Stomach (tissue), 9 donors: ENCODE results near the gene FSIP1. TPM values are rescaled to one million over a fixed set of nuclear protein-coding genes. Genes with fewer than 3 reads are reported as not detected.
A peak's percentile ranks its signal among the peaks of the same experiment; 100 is the strongest.

ENCODE experiments used
- DNase-seq, 2 donors: peaks; one replicate each; pipeline versions ENCODE4 v3.0.0 to v3.0.0-alpha.2; 2013 to 2019
- H3K27ac ChIP-seq, 5 donors: fragments of 200-600 bp in 4 of 5; sonication (generic) in 4 of 5; one replicate each; pipeline ENCODE4 v1.5.1; 2013 to 2019; ENCODE audit warnings: mild to moderate bottlenecking in 1 of 5, moderate library complexity in 1 of 5
- H3K27me3 ChIP-seq, 3 donors: fragments of 200-600 bp; sonication (generic); one replicate each; pipeline ENCODE4 v1.5.1; 2017 to 2019; ENCODE audit warnings: mixed run types in 1 of 3
- H3K36me3 ChIP-seq, 4 donors: fragments of 200-600 bp; sonication (generic); 1 replicate in 3 of 4; 2 replicates in 1 of 4; pipeline ENCODE4 v1.5.1; 2016 to 2019
- H3K4me1 ChIP-seq, 4 donors: fragments of 200-600 bp; sonication (generic); one replicate each; pipeline ENCODE4 v1.5.1; 2016 to 2019
- H3K4me3 ChIP-seq, 4 donors: fragments of 200-600 bp; sonication (generic) in 3 of 4; one replicate each; pipeline ENCODE4 v1.5.1; 2016 to 2019; ENCODE audit warnings: mild to moderate bottlenecking in 1 of 4
- H3K9me3 ChIP-seq, 4 donors: fragments of 200-600 bp; sonication (generic); one replicate each; pipeline ENCODE4 v1.5.1; 2016 to 2019
- EP300 ChIP-seq: sonication (generic); formaldehyde crosslinking; IDR thresholded peaks from one replicate; pipeline ENCODE4 v1.6.1; 2017; ENCODE audit warnings: antibody characterized with exemption
- POLR2A ChIP-seq, 4 donors: fragments of 450-650 bp; IDR thresholded peaks; one replicate each; pipeline ENCODE4 v1.6.1; 2016; ENCODE audit warnings: antibody characterized with exemption in 4 of 4, control low read depth in 2 of 4, mild to moderate bottlenecking in 1 of 4, moderate library complexity in 1 of 4
- POLR2AphosphoS5 ChIP-seq, 3 donors: sonication (generic); formaldehyde crosslinking; IDR thresholded peaks; one replicate each; pipeline ENCODE4 v1.6.1; 2016; ENCODE audit warnings: antibody characterized with exemption in 3 of 3
- WGBS, 5 donors: extraction: QIAGEN DNeasy Blood & Tissue Kit in 3 of 5; methylation state at CpG; one replicate each; pipeline versions ENCODE4 v1.1.5 to v1.1.7; 2013 to 2018; 5-methylcytosine and 5-hydroxymethylcytosine counted together
- intact Hi-C: fragments of 100-400 bp; cut with DNase I; formaldehyde crosslinking; loops from one replicate; pipeline ENCODE4 v1.15.1; 2023; ENCODE audit warnings: low total_unique reads
- polyA plus RNA-seq, 3 donors: library from polyadenylated mRNA; stranded (reverse); fragments of 200-250 nt; gene quantifications; one replicate each; pipeline ENCODE4 v1.2.3, GENCODE V29; 2013
- total RNA-seq, 5 donors: library from RNA; depleted of rRNA; stranded (reverse); fragments of >200 nt; gene quantifications; one replicate each; pipeline versions ENCODE4 v1.1.0 to v1.2.3, GENCODE V29; 2014 to 2016
- TF ChIP-seq, protein P1 (sequence below), 7 experiments: fragments of 450-650 bp in 4 of 7; fragments of 200-600 bp in 3 of 7; sonication (generic) in 3 of 7; IDR thresholded peaks; one replicate each; pipeline ENCODE4 v1.5.1; 2016 to 2019; ENCODE audit warnings: antibody characterized with exemption in 7 of 7, control low read depth in 2 of 7, mild to moderate bottlenecking in 1 of 7
- donor health status: healthy with polysubstance abuse.
- donor health status: Bipolar disorder and iron deficiency.
- donor health status: healthy.

FSIP1 gene
- total and polyA plus RNA-seq, 8 donors, result 0.08 to 141 (median 0.66) TPM

DNA sequence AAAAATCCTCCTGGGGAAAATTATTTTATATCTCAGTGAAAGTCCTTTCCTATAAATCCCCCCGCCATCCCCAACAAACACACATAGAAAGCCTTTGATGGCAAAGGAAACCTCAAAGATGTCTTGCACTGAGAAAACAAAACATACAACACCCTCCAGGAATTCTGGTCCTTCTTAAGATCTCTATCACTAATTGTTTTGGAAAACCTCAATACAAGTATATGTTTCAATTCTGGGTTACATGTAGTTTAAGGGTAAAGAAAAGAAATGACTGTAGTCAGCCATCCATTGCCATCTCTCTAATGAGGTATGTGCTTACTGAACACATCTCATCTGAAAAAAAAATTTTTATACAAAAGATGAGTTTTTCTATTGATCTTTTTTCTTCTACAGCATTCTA, 97.3 kb downstream of the FSIP1 start:
- H3K27me3 ChIP-seq, result no peaks in the 10 kb centered on the region
- no peaks in the 10 kb centered on the region for H3K4me1 ChIP-seq
- DNase-seq, result no peak
- H3K4me3 ChIP-seq, result no peak overlapping the region
- no peaks in the 10 kb centered on the region for H3K9me3 ChIP-seq
- H3K27ac ChIP-seq, result no peak overlapping the region
- no peaks in the 10 kb centered on the region for H3K36me3 ChIP-seq
- intact Hi-C loops, result no loop called here
- TF ChIP-seq POLR2A (IDR thresholded peaks at IDR 0.05), result no peak
- TF ChIP-seq POLR2AphosphoS5 (IDR thresholded peaks at IDR 0.05), result no peak
- no peak for TF ChIP-seq EP300
- TF ChIP-seq, protein P1, sequence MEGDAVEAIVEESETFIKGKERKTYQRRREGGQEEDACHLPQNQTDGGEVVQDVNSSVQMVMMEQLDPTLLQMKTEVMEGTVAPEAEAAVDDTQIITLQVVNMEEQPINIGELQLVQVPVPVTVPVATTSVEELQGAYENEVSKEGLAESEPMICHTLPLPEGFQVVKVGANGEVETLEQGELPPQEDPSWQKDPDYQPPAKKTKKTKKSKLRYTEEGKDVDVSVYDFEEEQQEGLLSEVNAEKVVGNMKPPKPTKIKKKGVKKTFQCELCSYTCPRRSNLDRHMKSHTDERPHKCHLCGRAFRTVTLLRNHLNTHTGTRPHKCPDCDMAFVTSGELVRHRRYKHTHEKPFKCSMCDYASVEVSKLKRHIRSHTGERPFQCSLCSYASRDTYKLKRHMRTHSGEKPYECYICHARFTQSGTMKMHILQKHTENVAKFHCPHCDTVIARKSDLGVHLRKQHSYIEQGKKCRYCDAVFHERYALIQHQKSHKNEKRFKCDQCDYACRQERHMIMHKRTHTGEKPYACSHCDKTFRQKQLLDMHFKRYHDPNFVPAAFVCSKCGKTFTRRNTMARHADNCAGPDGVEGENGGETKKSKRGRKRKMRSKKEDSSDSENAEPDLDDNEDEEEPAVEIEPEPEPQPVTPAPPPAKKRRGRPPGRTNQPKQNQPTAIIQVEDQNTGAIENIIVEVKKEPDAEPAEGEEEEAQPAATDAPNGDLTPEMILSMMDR (IDR thresholded peaks at IDR 0.05), result no peak
- WGBS, 5 donors, result 40 to 97% (median 95%) methylated on average over 1 of the region's 1 CpG

DNA sequence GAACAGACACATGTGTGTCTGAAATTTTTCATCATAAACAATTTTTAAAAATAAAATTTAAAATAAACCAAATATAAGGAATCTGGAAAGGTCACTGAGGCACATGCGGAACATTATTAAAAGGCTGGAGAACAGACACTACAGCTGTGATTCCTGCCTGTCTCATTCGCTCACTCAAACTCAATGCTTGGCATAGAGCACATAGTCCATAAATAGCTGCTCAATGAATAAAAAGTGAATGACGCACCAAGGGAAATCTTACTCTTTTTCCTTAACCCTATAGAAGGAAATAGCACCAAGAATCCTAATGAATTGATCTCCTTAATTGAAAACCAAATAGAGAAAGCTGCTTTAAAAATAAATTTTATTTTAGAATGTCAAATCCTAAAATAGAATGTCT, 98.4 kb downstream of the FSIP1 start:
- H3K36me3 ChIP-seq, result no peaks in the 10 kb centered on the region
- DNase-seq, result no peak
- no peak overlapping the region for H3K27ac ChIP-seq
- intact Hi-C loops, result no loop called here
- TF ChIP-seq POLR2AphosphoS5 (IDR thresholded peaks at IDR 0.05) (no peak), POLR2A (IDR thresholded peaks at IDR 0.05) (no peak)
- no peak overlapping the region for H3K4me3 ChIP-seq
- H3K9me3 ChIP-seq, result no peaks in the 10 kb centered on the region
- no peaks in the 10 kb centered on the region for H3K27me3 ChIP-seq
- WGBS, 5 donors, result 54 to 62% (median 59%) methylated on average over 3 of the region's 3 CpGs
- H3K4me1 ChIP-seq, result no peaks in the 10 kb centered on the region

DNA sequence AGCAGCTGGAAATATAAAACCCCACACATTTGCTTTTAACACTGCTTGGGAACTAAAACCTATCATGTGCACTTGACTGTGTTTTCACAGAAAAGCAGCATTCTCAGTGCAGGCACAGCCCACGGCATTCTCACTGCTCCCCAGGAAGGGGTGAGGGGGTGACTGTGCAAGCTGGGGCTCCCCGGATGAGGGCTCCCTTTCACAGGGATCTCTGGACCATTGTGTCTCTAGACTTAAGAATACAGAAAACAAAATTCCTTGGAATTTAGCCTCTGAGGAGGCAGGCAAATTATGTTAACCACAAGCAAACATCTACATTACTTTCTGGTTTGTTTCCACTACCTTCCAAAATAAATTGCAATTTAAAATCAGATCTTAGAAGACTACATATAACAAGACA, 100.3 kb downstream of the FSIP1 start:
- intact Hi-C loops, result no loop called here
- DNase-seq, result no peak

DNA sequence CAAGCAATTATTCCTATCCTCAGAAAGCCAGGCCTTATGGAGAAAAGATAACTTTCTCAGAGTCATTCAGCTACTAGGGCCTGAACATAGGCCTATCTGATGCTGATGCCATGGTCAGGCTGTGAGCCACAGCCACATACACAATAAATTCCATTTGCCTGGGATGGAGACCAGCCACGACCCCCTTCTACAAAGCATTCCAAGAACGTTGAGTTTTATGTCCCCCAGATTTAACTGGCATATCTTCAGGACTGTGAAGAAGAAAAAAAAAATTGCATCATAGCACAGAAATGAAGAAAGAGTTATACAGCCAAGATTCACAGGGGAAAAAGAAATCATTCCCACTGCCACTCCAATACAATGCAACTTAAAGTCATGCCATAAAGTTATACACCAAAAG, 101.8 kb downstream of the FSIP1 start:
- Histone ChIP-seq H3K27ac (no peak overlapping the region), H3K4me3 (no peak overlapping the region), H3K27me3 (no peaks in the 10 kb centered on the region), H3K9me3 (no peaks in the 10 kb centered on the region), H3K4me1 (no peaks in the 10 kb centered on the region), H3K36me3 (no peaks in the 10 kb centered on the region)
- intact Hi-C loops, result no loop called here
- TF ChIP-seq POLR2A (IDR thresholded peaks at IDR 0.05) (no peak), EP300 (no peak), POLR2AphosphoS5 (IDR thresholded peaks at IDR 0.05) (no peak)
- TF ChIP-seq, protein P1 (IDR thresholded peaks at IDR 0.05), result no peak
- peak in 1 of 2 donors; percentile 18 for DNase-seq
- WGBS, 5 donors, result 52 to 73% (median 68%) methylated on average over 2 of the region's 2 CpGs

More for the DNA sequence above, 100.3 kb downstream of the FSIP1 start:
- Histone ChIP-seq H3K27me3 (no peaks in the 10 kb centered on the region), H3K27ac (no peak overlapping the region), H3K4me1 (no peaks in the 10 kb centered on the region), H3K9me3 (no peaks in the 10 kb centered on the region), H3K4me3 (no peak overlapping the region), H3K36me3 (no peaks in the 10 kb centered on the region)
- TF ChIP-seq EP300, result no peak
- no peak for TF ChIP-seq POLR2AphosphoS5 (IDR thresholded peaks at IDR 0.05)
- no peak for TF ChIP-seq POLR2A (IDR thresholded peaks at IDR 0.05)
- TF ChIP-seq, protein P1 (IDR thresholded peaks at IDR 0.05), result no peak
- WGBS, 5 donors, result 74 to 90% (median 85%) methylated on average over 2 of the region's 2 CpGs

DNA sequence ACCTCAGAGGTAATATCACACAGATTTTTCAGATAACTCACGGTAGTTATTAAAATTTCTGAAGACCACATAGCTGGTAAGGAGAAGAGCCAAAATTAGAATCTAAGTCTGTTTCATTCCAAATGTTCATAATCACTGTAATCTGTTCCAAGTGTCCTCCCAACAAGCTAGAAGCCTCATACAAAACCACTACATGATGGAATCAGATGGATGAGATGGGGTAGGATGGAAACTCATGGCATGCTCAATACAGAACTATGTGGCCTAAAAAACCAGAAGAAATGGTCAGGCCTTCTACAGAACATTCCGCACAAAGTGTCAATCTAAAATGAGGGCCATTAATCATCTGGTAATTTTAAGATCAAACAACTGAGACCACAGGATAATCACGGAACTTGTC, 110.0 kb downstream of the FSIP1 start:
- no peak for DNase-seq
- TF ChIP-seq, protein P1 (IDR thresholded peaks at IDR 0.05), result no peak
- no peak for TF ChIP-seq POLR2AphosphoS5 (IDR thresholded peaks at IDR 0.05)
- TF ChIP-seq POLR2A (IDR thresholded peaks at IDR 0.05), result no peak
- no peak for TF ChIP-seq EP300
- H3K36me3 ChIP-seq, result no peaks in the 10 kb centered on the region
- intact Hi-C loops, result no loop called here
- H3K27me3 ChIP-seq, result no peaks in the 10 kb centered on the region
- H3K9me3 ChIP-seq, result no peaks in the 10 kb centered on the region
- H3K27ac ChIP-seq, result no peak overlapping the region
- no peaks in the 10 kb centered on the region for H3K4me1 ChIP-seq
- no peak overlapping the region for H3K4me3 ChIP-seq
- WGBS, 5 donors, result 88 to 95% (median 92%) methylated on average over 3 of the region's 3 CpGs
